G401 (cell line): Measurements from ENCODE around the gene CNDP1. TPM values are rescaled to one million over a fixed set of nuclear protein-coding genes. Genes with fewer than 3 reads are reported as not detected.
A peak's percentile ranks its signal among the peaks of the same experiment; 100 is the strongest.
"Not testable (repeated sequence)": the region's sequence is repeated elsewhere in the genome, so short reads cannot be mapped to it uniquely, and the experiment has no call there.

Experiments
- DNase-seq: peaks from one replicate; pipeline ENCODE4 v3.0.0-alpha.2; 2015; ENCODE audit warnings: low spot score
- in situ Hi-C: cut with HindIII; loops from 2 replicates; pipeline ENCODE4 v1.10.0; 2016; ENCODE audit warnings: low sequenced_read_pairs, mixed read lengths
- total RNA-seq: library from RNA; depleted of rRNA; stranded (reverse); fragments of >200 nt; shearing (Covaris generic); gene quantifications from 2 replicates; pipeline ENCODE4 v1.2.3, GENCODE V29; 2014

CNDP1 gene
- total RNA-seq, 1 experiment from 2014 or later = not detected

GRCh38 chr18:74565993-74566392 lies 31.7 kb downstream of the CNDP1 start:
- in situ Hi-C loops, DNase-seq: not testable (repeated sequence)

GRCh38 chr18:74567822-74568221 lies 33.5 kb downstream of the CNDP1 start:
- DNase-seq = no peak
- in situ Hi-C loops = no loop called here

- DNase-seq = no peak
- in situ Hi-C loops = no loop called here
These were observed 35.1 kb downstream of the CNDP1 start for GRCh38 chr18:74569401-74569800.

GRCh38 chr18:74570266-74570665 lies 36.0 kb downstream of the CNDP1 start:
- no peak for DNase-seq
- in situ Hi-C loops = no loop called here

- in situ Hi-C loops = no loop called here
These were observed 37.8 kb downstream of the CNDP1 start for GRCh38 chr18:74571895-74572680.

GRCh38 chr18:74573053-74573452 lies 38.8 kb downstream of the CNDP1 start:
- in situ Hi-C loops = no loop called here
- DNase-seq = no peak

More at GRCh38 chr18:74571895-74572680, 37.8 kb downstream of the CNDP1 start:
- DNase-seq = no peak

GRCh38 chr18:74574916-74575315 lies 40.6 kb downstream of the CNDP1 start:
- in situ Hi-C loops = no loop called here
- no peak for DNase-seq

GRCh38 chr18:74577019-74577418 lies 42.7 kb downstream of the CNDP1 start:
- in situ Hi-C loops = no loop called here
- DNase-seq = no peak

- DNase-seq = no peak
- in situ Hi-C loops = no loop called here
These were observed 45.3 kb downstream of the CNDP1 start for GRCh38 chr18:74579496-74580065.

GRCh38 chr18:74582642-74583041 lies 48.3 kb downstream of the CNDP1 start:
- in situ Hi-C loops = no loop called here
- no peak for DNase-seq

- in situ Hi-C loops = no loop called here
- DNase-seq = no peak
These were observed 53.1 kb downstream of the CNDP1 start for GRCh38 chr18:74587441-74587840.

- in situ Hi-C loops = no loop called here
- no peak for DNase-seq
These were observed 54.7 kb downstream of the CNDP1 start for GRCh38 chr18:74589021-74589420.

GRCh38 chr18:74589811-74590210 lies 55.5 kb downstream of the CNDP1 start:
- no peak for DNase-seq
- in situ Hi-C loops = no loop called here

GRCh38 chr18:74590671-74591070 lies 56.4 kb downstream of the CNDP1 start:
- DNase-seq = no peak

GRCh38 chr18:74595431-74595830 lies 61.1 kb downstream of the CNDP1 start:
- DNase-seq = no peak
- in situ Hi-C loops = no loop called here

More at GRCh38 chr18:74590671-74591070, 56.4 kb downstream of the CNDP1 start:
- in situ Hi-C loops = no loop called here

- in situ Hi-C loops = no loop called here
- peak; percentile 86 for DNase-seq
These were observed 62.8 kb downstream of the CNDP1 start for GRCh38 chr18:74597034-74597661.

GRCh38 chr18:74597662-74598349 lies 63.5 kb downstream of the CNDP1 start, which contains the start of gene ZNF407:
Gene ZNF407 (plus strand): TSS chr18:74597870. CDS start chr18:74631020, 33,150 bp downstream.
- in situ Hi-C loops = no loop called here

GRCh38 chr18:74598350-74599001 lies 64.2 kb downstream of the CNDP1 start:
- DNase-seq = peak; percentile 52
- in situ Hi-C loops = no loop called here

More at GRCh38 chr18:74597662-74598349, 63.5 kb downstream of the CNDP1 start, which contains the start of gene ZNF407:
- peak; percentile 90 for DNase-seq

GRCh38 chr18:74604361-74604760 lies 70.1 kb downstream of the CNDP1 start:
- in situ Hi-C loops = no loop called here
- no peak for DNase-seq
